Measurements from ENCODE around the gene MAEL.

- TF ChIP-seq NRF1 (IDR thresholded peaks at IDR 0.05; ENCODE audit: low read depth, low read length) (no peak), EZH2 (IDR thresholded peaks at IDR 0.05; ENCODE audit: low read depth, low read length, severe bottlenecking) (no peak), CTCF (IDR thresholded peaks at IDR 0.05; ENCODE audit: control extremely low read depth in 1 of 3, insufficient read depth in 1 of 3, low read depth in 1 of 3, low read length in 3 of 3) (no peak), POLR2AphosphoS5 (IDR thresholded peaks at IDR 0.05; ENCODE audit: low read depth, low read length) (no peak), ATF3 (IDR thresholded peaks at IDR 0.05; ENCODE audit: insufficient read depth, low read depth, low read length) (no peak), EP300 (IDR thresholded peaks at IDR 0.05; ENCODE audit: borderline replicate concordance in 1 of 2, low read depth in 2 of 2, low read length in 2 of 2) (no peak), ZNF274 (IDR thresholded peaks at IDR 0.05; ENCODE audit: borderline replicate concordance, extremely low read depth, low read length) (no peak), RXRA (IDR thresholded peaks at IDR 0.05; ENCODE audit: insufficient read depth, low read depth, low read length) (no peak)
These were observed 75.5 kb downstream of the MAEL start for GRCh38 chr1:167064621-167065020.

Data from H1 (cell line).